ENCODE results near the gene TMPRSS7.
"Not testable (repeated sequence)": the region's sequence is repeated elsewhere in the genome, so short reads cannot be mapped to it uniquely, and the experiment has no call there.

TMPRSS7 gene

GRCh38 chr3:112020674-112021085, 13.9 kb upstream of the TMPRSS7 start:
- Histone ChIP-seq H2AFZ (ENCODE audit: low read depth, low read length) (no peak overlapping the region), H3K4me1 (ENCODE audit: insufficient read depth, low read length) (peaks cover 12% of the 10 kb centered on the region), H3K9me3 (ENCODE audit: low read length) (no peaks in the 10 kb centered on the region), H3K36me3 (ENCODE audit: insufficient read depth, low read length) (no peaks in the 10 kb centered on the region), H3K4me3 (ENCODE audit: low read length) (no peak overlapping the region), H3K27me3 (ENCODE audit: insufficient read depth, low read length) (no peaks in the 10 kb centered on the region)

- Histone ChIP-seq H3K27me3 (ENCODE audit: insufficient read depth, low read length) (no peaks in the 10 kb centered on the region), H2AFZ (ENCODE audit: low read depth, low read length) (no peak overlapping the region), H3K36me3 (ENCODE audit: insufficient read depth, low read length) (no peaks in the 10 kb centered on the region), H3K4me3 (ENCODE audit: low read length) (no peak overlapping the region), H3K9me3 (ENCODE audit: low read length) (no peaks in the 10 kb centered on the region), H3K4me1 (ENCODE audit: insufficient read depth, low read length) (no peaks in the 10 kb centered on the region)
Observed at GRCh38 chr3:112027142-112027541, 7.4 kb upstream of the TMPRSS7 start.

GRCh38 chr3:112027826-112028225, 6.7 kb upstream of the TMPRSS7 start:
- no peaks in the 10 kb centered on the region for H3K4me1 ChIP-seq (ENCODE audit: insufficient read depth, low read length)
- H3K36me3 ChIP-seq (ENCODE audit: insufficient read depth, low read length) = no peaks in the 10 kb centered on the region
- no peak overlapping the region for H2AFZ ChIP-seq (ENCODE audit: low read depth, low read length)
- no peaks in the 10 kb centered on the region for H3K9me3 ChIP-seq (ENCODE audit: low read length)
- no peak overlapping the region for H3K4me3 ChIP-seq (ENCODE audit: low read length)
- no peaks in the 10 kb centered on the region for H3K27me3 ChIP-seq (ENCODE audit: insufficient read depth, low read length)

- no peaks in the 10 kb centered on the region for H3K36me3 ChIP-seq (ENCODE audit: insufficient read depth, low read length)
- H3K9me3 ChIP-seq (ENCODE audit: low read length) = no peaks in the 10 kb centered on the region
- H3K4me1 ChIP-seq (ENCODE audit: insufficient read depth, low read length) = peaks cover 14% of the 10 kb centered on the region
- no peak overlapping the region for H2AFZ ChIP-seq (ENCODE audit: low read depth, low read length)
- H3K27me3 ChIP-seq (ENCODE audit: insufficient read depth, low read length) = no peaks in the 10 kb centered on the region
- H3K4me3 ChIP-seq (ENCODE audit: low read length) = no peak overlapping the region
Observed at GRCh38 chr3:112030901-112031300, 3.6 kb upstream of the TMPRSS7 start.

GRCh38 chr3:112032098-112032731, 2.3 kb upstream of the TMPRSS7 start:
- Histone ChIP-seq H3K27me3 (ENCODE audit: insufficient read depth, low read length) (no peaks in the 10 kb centered on the region), H3K4me3 (ENCODE audit: low read length) (no peak overlapping the region), H3K4me1 (ENCODE audit: insufficient read depth, low read length) (peaks cover 14% of the 10 kb centered on the region), H3K9me3 (ENCODE audit: low read length) (no peaks in the 10 kb centered on the region), H2AFZ (ENCODE audit: low read depth, low read length) (no peak overlapping the region), H3K36me3 (ENCODE audit: insufficient read depth, low read length) (no peaks in the 10 kb centered on the region)

- no peaks in the 10 kb centered on the region for H3K27me3 ChIP-seq (ENCODE audit: insufficient read depth, low read length)
- no peaks in the 10 kb centered on the region for H3K9me3 ChIP-seq (ENCODE audit: low read length)
- H3K4me1 ChIP-seq (ENCODE audit: insufficient read depth, low read length) = peaks cover 39% of the 10 kb centered on the region
- no peak overlapping the region for H2AFZ ChIP-seq (ENCODE audit: low read depth, low read length)
- no peak overlapping the region for H3K4me3 ChIP-seq (ENCODE audit: low read length)
- no peaks in the 10 kb centered on the region for H3K36me3 ChIP-seq (ENCODE audit: insufficient read depth, low read length)
Observed at GRCh38 chr3:112035241-112035640, 705 bp downstream of the TMPRSS7 start.

- H3K36me3 ChIP-seq (ENCODE audit: insufficient read depth, low read length); H3K4me3 ChIP-seq (ENCODE audit: low read length); H2AFZ ChIP-seq (ENCODE audit: low read depth, low read length); H3K9me3 ChIP-seq (ENCODE audit: low read length); H3K27me3 ChIP-seq (ENCODE audit: insufficient read depth, low read length): not testable (repeated sequence)
- peaks cover 58% of the 10 kb centered on the region for H3K4me1 ChIP-seq (ENCODE audit: insufficient read depth, low read length)
Observed at GRCh38 chr3:112037194-112037593, 2.7 kb downstream of the TMPRSS7 start.

- no peaks in the 10 kb centered on the region for H3K9me3 ChIP-seq (ENCODE audit: low read length)
- H3K36me3 ChIP-seq (ENCODE audit: insufficient read depth, low read length) = no peaks in the 10 kb centered on the region
- no peak overlapping the region for H2AFZ ChIP-seq (ENCODE audit: low read depth, low read length)
- H3K4me3 ChIP-seq (ENCODE audit: low read length) = no peak overlapping the region
- peaks cover 73% of the 10 kb centered on the region for H3K4me1 ChIP-seq (ENCODE audit: insufficient read depth, low read length)
- no peaks in the 10 kb centered on the region for H3K27me3 ChIP-seq (ENCODE audit: insufficient read depth, low read length)
Observed at GRCh38 chr3:112038863-112039262, 4.3 kb downstream of the TMPRSS7 start.

GRCh38 chr3:112041321-112041720, 6.8 kb downstream of the TMPRSS7 start:
- H3K27me3 ChIP-seq (ENCODE audit: insufficient read depth, low read length) = no peaks in the 10 kb centered on the region
- H2AFZ ChIP-seq (ENCODE audit: low read depth, low read length) = no peak overlapping the region
- H3K36me3 ChIP-seq (ENCODE audit: insufficient read depth, low read length) = no peaks in the 10 kb centered on the region
- no peak overlapping the region for H3K4me3 ChIP-seq (ENCODE audit: low read length)
- peaks cover 61% of the 10 kb centered on the region for H3K4me1 ChIP-seq (ENCODE audit: insufficient read depth, low read length)
- H3K9me3 ChIP-seq (ENCODE audit: low read length) = no peaks in the 10 kb centered on the region

- Histone ChIP-seq H3K27me3 (ENCODE audit: insufficient read depth, low read length) (no peaks in the 10 kb centered on the region), H3K4me1 (ENCODE audit: insufficient read depth, low read length) (peaks cover 60% of the 10 kb centered on the region), H3K4me3 (ENCODE audit: low read length) (no peak overlapping the region), H3K36me3 (ENCODE audit: insufficient read depth, low read length) (no peaks in the 10 kb centered on the region), H3K9me3 (ENCODE audit: low read length) (no peaks in the 10 kb centered on the region), H2AFZ (ENCODE audit: low read depth, low read length) (peak overlapping the region; percentile 71)
Observed at GRCh38 chr3:112042842-112043280, 8.3 kb downstream of the TMPRSS7 start.

- peaks cover 52% of the 10 kb centered on the region for H3K4me1 ChIP-seq (ENCODE audit: insufficient read depth, low read length)
- H3K27me3 ChIP-seq (ENCODE audit: insufficient read depth, low read length) = no peaks in the 10 kb centered on the region
- H3K36me3 ChIP-seq (ENCODE audit: insufficient read depth, low read length) = no peaks in the 10 kb centered on the region
- H2AFZ ChIP-seq (ENCODE audit: low read depth, low read length) = peak overlapping the region; percentile 71
- peak overlapping the region; percentile 15 for H3K4me3 ChIP-seq (ENCODE audit: low read length)
- no peaks in the 10 kb centered on the region for H3K9me3 ChIP-seq (ENCODE audit: low read length)
Observed at GRCh38 chr3:112043621-112044201, 9.2 kb downstream of the TMPRSS7 start.

GRCh38 chr3:112046599-112046998, 12.1 kb downstream of the TMPRSS7 start:
- H3K4me1 ChIP-seq (ENCODE audit: insufficient read depth, low read length) = peaks cover 23% of the 10 kb centered on the region

GRCh38 chr3:112047264-112047663, 12.7 kb downstream of the TMPRSS7 start:
- no peaks in the 10 kb centered on the region for H3K27me3 ChIP-seq (ENCODE audit: insufficient read depth, low read length)
- no peak overlapping the region for H2AFZ ChIP-seq (ENCODE audit: low read depth, low read length)
- no peaks in the 10 kb centered on the region for H3K9me3 ChIP-seq (ENCODE audit: low read length)
- H3K36me3 ChIP-seq (ENCODE audit: insufficient read depth, low read length) = no peaks in the 10 kb centered on the region
- H3K4me1 ChIP-seq (ENCODE audit: insufficient read depth, low read length) = peaks cover 16% of the 10 kb centered on the region
- H3K4me3 ChIP-seq (ENCODE audit: low read length) = no peak overlapping the region

More at GRCh38 chr3:112046599-112046998, 12.1 kb downstream of the TMPRSS7 start:
- H3K27me3 ChIP-seq (ENCODE audit: insufficient read depth, low read length) = no peaks in the 10 kb centered on the region
- no peak overlapping the region for H2AFZ ChIP-seq (ENCODE audit: low read depth, low read length)
- H3K36me3 ChIP-seq (ENCODE audit: insufficient read depth, low read length) = no peaks in the 10 kb centered on the region
- H3K9me3 ChIP-seq (ENCODE audit: low read length) = no peaks in the 10 kb centered on the region
- no peak overlapping the region for H3K4me3 ChIP-seq (ENCODE audit: low read length)

- Histone ChIP-seq H3K4me3 (ENCODE audit: low read length) (no peak overlapping the region), H3K4me1 (ENCODE audit: insufficient read depth, low read length) (peaks cover 2% of the 10 kb centered on the region), H3K27me3 (ENCODE audit: insufficient read depth, low read length) (no peaks in the 10 kb centered on the region), H3K36me3 (ENCODE audit: insufficient read depth, low read length) (no peaks in the 10 kb centered on the region), H3K9me3 (ENCODE audit: low read length) (no peaks in the 10 kb centered on the region), H2AFZ (ENCODE audit: low read depth, low read length) (peak overlapping the region; percentile 44)
Observed at GRCh38 chr3:112048911-112049310, 14.4 kb downstream of the TMPRSS7 start.

All from neuron (in vitro differentiated cells).